ENCODE data around the gene TERB2.

DNA sequence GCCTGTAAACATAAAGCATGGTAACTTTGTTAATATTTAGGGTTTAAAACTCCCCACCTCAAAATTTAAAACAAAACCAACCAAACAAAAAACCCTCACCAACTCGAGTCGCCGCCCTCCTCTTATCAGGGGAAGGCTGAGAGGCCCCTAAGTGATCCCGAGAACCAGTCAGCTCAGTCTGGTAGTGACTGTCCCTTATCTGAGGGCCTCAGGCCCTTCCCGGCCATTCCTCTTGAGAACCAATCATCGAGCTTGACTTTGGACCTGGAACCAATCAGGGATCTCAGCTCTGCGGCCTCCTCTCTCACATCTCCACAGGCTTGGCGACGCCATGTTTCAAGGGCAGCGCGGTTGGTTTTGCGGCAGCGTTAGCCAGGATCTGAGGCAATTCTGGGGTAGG lies at the start of gene TERB2:
- TF ChIP-seq MZF1 (tag by site-specific recombination; IDR thresholded peaks at IDR 0.05; ENCODE audit: borderline replicate concordance) (no peak), ZNF138 (tag by site-specific recombination; IDR thresholded peaks at IDR 0.05; ENCODE audit: borderline replicate concordance) (no peak), CTCF (tag by site-specific recombination; IDR thresholded peaks at IDR 0.05) (no peak), ZNF404 (tag by site-specific recombination; IDR thresholded peaks at IDR 0.05) (no peak), TCF7L2 (IDR thresholded peaks at IDR 0.05; ENCODE audit: borderline replicate concordance, low read depth, low read length) (no peak), ZNF184 (tag by site-specific recombination; IDR thresholded peaks at IDR 0.05) (no peak)
- TF ChIP-seq, protein P1, sequence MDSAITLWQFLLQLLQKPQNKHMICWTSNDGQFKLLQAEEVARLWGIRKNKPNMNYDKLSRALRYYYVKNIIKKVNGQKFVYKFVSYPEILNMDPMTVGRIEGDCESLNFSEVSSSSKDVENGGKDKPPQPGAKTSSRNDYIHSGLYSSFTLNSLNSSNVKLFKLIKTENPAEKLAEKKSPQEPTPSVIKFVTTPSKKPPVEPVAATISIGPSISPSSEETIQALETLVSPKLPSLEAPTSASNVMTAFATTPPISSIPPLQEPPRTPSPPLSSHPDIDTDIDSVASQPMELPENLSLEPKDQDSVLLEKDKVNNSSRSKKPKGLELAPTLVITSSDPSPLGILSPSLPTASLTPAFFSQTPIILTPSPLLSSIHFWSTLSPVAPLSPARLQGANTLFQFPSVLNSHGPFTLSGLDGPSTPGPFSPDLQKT (IDR thresholded peaks at IDR 0.05; ENCODE audit: borderline replicate concordance, low read depth, low read length), result no peak

Data from HEK293 (cell line).